T-helper 1 cell treated with Interleukin-12 subunit alpha and Interleukin-12 subunit beta and Interleukin-4 antibody, amounts not matched to agents 30 ng/mL and 1 ng/mL, for 36 hours (primary cell): ENCODE results near the gene ADM2. TPM values are rescaled to one million over a fixed set of nuclear protein-coding genes. Genes with fewer than 3 reads are reported as not detected.
"Not testable (repeated sequence)": the region's sequence is repeated elsewhere in the genome, so short reads cannot be mapped to it uniquely, and the experiment has no call there.

ENCODE experiments used
- intact Hi-C: fragments of 100-400 bp; cut with micrococcal nuclease; formaldehyde crosslinking; loops from one replicate; pipeline ENCODE4 v1.15.1; 2024
- total RNA-seq: library from RNA; stranded (reverse); gene quantifications from 2 replicates; pipeline ENCODE4 v1.2.3, GENCODE V29; 2022

Gene ADM2
- total RNA-seq, 1 donor from 2014 or later, result 4.5 TPM

- intact Hi-C loops, result loop anchor here (5.0 kb wide), 2 partner anchors 233 to 313 kb away; partner anchors contain the start of gene MAPK11
These were observed 24.0 kb downstream of the ADM2 start for GRCh38 chr22:50505276-50505775.

- intact Hi-C loops, result loop anchor here (2.0 to 5.0 kb wide), 3 partner anchors 163 to 314 kb away; partner anchors contain the start of genes MAPK11 and PPP6R2
These were observed 24.6 kb downstream of the ADM2 start for GRCh38 chr22:50505776-50506610.

GRCh38 chr22:50506611-50507420 is 25.5 kb downstream of the ADM2 start:
- intact Hi-C loops, result loop anchor here (1.0 to 5.0 kb wide), 6 partner anchors 32 to 315 kb away; partner anchors contain the start of genes MAPK11, PPP6R2 and SBF1

- intact Hi-C loops, result loop anchor here (1.0 to 5.0 kb wide), 6 partner anchors 32 to 315 kb away; partner anchors contain the start of genes MAPK11, PPP6R2 and SBF1
These were observed 26.2 kb downstream of the ADM2 start, which contains the start of gene LMF2 for GRCh38 chr22:50507421-50507990. Gene LMF2 (minus strand): TSS chr22:50507702. CDS start chr22:50507675, 27 bp downstream.

GRCh38 chr22:50507991-50508884 is 26.9 kb downstream of the ADM2 start, which contains the start of gene NCAPH2:
Gene NCAPH2 (plus strand): TSS chr22:50508224. CDS start chr22:50508338, 114 bp downstream.
- intact Hi-C loops, result loop anchor here (1.0 to 5.0 kb wide), 12 partner anchors 17 to 316 kb away; partner anchors contain the start of genes ARSA, CHKB, MAPK11 and PPP6R2

- intact Hi-C loops, result loop anchor here (1.0 to 5.0 kb wide), 8 partner anchors 16 to 317 kb away; partner anchors contain the start of genes ARSA, CHKB, MAPK11 and SCO2
These were observed 27.6 kb downstream of the ADM2 start for GRCh38 chr22:50508897-50509296.

- intact Hi-C loops, result no loop called here
These were observed 31.8 kb downstream of the ADM2 start for GRCh38 chr22:50513175-50513574.

GRCh38 chr22:50516068-50516467 is 34.7 kb downstream of the ADM2 start:
- intact Hi-C loops, result no loop called here

- intact Hi-C loops, result no loop called here
These were observed 35.5 kb downstream of the ADM2 start for GRCh38 chr22:50516891-50517290.

- intact Hi-C loops, result no loop called here
These were observed 36.3 kb downstream of the ADM2 start for GRCh38 chr22:50517495-50518260.

- intact Hi-C loops, result no loop called here
These were observed 37.3 kb downstream of the ADM2 start for GRCh38 chr22:50518606-50519005.

GRCh38 chr22:50519151-50519550 is 37.8 kb downstream of the ADM2 start:
- intact Hi-C loops, result no loop called here

GRCh38 chr22:50520184-50520583 is 38.8 kb downstream of the ADM2 start:
- intact Hi-C loops, result not testable (repeated sequence)

GRCh38 chr22:50520826-50521453 is 39.6 kb downstream of the ADM2 start:
- intact Hi-C loops, result no loop called here

- intact Hi-C loops, result no loop called here
These were observed 40.4 kb downstream of the ADM2 start for GRCh38 chr22:50521710-50522109.

- intact Hi-C loops, result no loop called here
These were observed 41.0 kb downstream of the ADM2 start for GRCh38 chr22:50522208-50522805.

- intact Hi-C loops, result no loop called here
These were observed 41.6 kb downstream of the ADM2 start for GRCh38 chr22:50522806-50523438.

- intact Hi-C loops, result no loop called here
These were observed 42.1 kb downstream of the ADM2 start for GRCh38 chr22:50523458-50523805.
